Epithelial cell of proximal tubule (primary cell): ENCODE measurements around the gene VANGL1. TPM values are rescaled to one million over a fixed set of nuclear protein-coding genes. Genes with fewer than 3 reads are reported as not detected.

Experiments
- DNase-seq: peaks from one replicate; pipeline ENCODE4 v3.0.0-alpha.2; 2011; ENCODE audit warnings: low read depth
- H3K4me3 ChIP-seq: 2 replicates; pipeline ENCODE4 v1.5.1; 2011; ENCODE audit warnings: low read depth, mild to moderate bottlenecking, low read length
- total RNA-seq: library from RNA; depleted of rRNA; stranded (reverse); fragments of >200 nt; gene quantifications from 2 replicates; pipeline ENCODE4 v1.2.3, GENCODE V29; 2015
- TF ChIP-seq, protein P1 (sequence below): conservative IDR thresholded peaks from 2 replicates; pipeline ENCODE4 v1.5.1; 2012; ENCODE audit warnings: low read depth, mild to moderate bottlenecking, low read length

The VANGL1 gene
- total RNA-seq, 1 donor from 2014 or later, result 16.1 TPM

DNA sequence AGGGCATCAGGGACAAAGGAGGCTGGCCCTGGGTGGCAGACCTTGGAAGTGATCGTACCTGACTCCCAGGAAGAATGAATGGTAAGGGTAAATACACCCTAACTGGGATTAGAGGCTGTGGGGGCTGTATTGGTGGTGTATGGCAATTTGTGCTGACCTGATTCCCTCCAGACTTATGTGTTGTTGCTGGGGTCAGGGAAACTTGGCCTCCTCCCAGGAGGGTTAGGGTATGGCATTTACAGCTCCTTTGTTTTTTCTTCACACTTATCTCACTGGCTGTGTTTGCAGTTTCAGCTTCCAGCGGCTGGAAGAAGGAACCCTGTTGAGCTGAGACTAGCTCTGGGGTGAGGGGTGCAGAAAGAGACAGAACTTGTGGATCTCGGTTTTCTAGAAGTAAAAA, 8.2 kb downstream of the VANGL1 start:
- H3K4me3 ChIP-seq, result no peak overlapping the region
- TF ChIP-seq, protein P1, sequence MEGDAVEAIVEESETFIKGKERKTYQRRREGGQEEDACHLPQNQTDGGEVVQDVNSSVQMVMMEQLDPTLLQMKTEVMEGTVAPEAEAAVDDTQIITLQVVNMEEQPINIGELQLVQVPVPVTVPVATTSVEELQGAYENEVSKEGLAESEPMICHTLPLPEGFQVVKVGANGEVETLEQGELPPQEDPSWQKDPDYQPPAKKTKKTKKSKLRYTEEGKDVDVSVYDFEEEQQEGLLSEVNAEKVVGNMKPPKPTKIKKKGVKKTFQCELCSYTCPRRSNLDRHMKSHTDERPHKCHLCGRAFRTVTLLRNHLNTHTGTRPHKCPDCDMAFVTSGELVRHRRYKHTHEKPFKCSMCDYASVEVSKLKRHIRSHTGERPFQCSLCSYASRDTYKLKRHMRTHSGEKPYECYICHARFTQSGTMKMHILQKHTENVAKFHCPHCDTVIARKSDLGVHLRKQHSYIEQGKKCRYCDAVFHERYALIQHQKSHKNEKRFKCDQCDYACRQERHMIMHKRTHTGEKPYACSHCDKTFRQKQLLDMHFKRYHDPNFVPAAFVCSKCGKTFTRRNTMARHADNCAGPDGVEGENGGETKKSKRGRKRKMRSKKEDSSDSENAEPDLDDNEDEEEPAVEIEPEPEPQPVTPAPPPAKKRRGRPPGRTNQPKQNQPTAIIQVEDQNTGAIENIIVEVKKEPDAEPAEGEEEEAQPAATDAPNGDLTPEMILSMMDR, result no peak
- DNase-seq, result no peak

DNA sequence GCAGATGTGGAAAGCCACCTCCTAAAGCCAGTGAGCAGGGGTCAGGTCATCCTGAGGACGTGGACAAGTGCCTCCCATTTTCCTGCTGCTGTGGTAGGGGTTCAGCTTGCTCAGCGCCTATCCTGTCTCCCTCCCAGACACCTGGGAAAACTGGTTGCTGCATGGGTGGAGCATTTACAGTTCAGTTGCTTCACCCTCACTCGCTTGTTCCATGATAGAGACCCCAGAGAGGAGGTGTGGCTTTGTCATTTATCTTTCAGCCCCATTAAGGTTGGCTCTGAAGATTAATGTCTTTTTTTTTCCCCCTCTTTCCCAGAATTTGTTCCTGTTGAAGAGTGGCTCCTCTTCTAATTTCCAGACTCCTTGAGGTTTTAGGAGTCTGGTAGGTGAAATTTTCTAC, 9.2 kb downstream of the VANGL1 start:
- TF ChIP-seq, protein P1, result no peak
- DNase-seq, result no peak
- no peak overlapping the region for H3K4me3 ChIP-seq

DNA sequence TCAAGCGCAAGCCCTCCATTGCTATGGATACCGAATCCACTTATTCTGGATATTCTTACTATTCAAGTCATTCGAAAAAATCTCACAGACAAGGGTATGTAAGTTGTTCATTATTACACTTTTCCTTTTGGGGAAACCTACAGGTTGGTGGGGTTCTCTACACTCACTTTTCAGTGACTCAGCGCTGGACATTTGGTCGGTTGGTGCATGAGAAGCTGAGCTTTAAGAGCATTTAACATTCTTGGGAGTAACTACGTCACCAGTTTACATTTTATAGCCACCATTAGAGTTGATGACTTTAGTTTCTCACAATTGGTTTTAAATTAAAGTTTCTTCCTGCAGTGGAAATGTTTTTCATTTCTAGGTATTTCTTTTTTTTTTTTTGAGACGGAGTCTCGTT, 9.6 kb downstream of the VANGL1 start:
- DNase-seq, result no peak
- TF ChIP-seq, protein P1, result no peak
- no peak overlapping the region for H3K4me3 ChIP-seq

DNA sequence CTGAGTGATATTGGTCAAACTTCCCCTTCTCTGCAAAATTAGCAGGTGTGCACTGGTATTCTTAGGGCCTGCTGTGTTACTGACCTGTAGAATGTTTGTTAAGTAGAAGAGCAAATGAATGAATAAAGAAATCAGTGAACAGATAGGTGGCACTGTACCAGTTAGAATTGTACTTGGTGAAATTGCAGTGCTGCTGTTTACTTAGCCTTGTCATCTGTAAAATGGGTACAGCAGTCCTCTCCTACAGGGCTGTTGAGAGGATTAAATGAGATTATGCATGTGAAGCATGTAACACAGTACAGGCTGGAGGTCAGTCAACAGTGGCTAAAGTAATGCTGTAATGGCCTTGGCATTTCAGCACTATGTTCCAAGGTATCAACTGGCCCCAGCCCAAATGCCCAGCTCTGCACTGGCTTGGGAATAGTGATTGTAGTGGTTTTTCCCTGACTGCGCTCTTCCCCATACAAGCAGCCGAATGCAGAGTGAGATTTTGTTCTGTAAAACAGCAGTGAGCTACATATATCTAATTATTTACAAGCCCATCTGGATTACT, 10.5 kb downstream of the VANGL1 start:
- TF ChIP-seq, protein P1, result no peak
- H3K4me3 ChIP-seq, result no peak overlapping the region
- DNase-seq, result no peak

DNA sequence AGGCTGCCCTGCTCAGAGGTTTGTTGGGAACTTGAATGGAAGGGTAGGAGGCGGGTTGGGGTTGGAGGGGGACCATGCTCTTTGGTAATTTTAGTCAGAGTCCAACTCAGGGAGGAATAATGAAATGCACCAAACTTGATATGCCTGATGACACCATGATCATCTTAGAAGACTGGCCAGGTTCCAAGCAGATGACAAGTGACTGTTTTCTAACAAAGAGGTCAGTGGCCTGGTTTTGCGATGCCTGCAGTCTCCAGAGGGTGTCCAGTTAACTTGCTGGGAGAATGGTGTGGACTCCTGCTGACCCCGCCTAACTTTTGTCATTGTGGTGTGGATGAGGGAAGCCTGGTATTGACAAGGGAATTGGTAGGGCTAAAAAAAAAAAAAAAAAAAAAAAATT, 12.4 kb downstream of the VANGL1 start:
- TF ChIP-seq, protein P1, result no peak
- DNase-seq, result no peak
- no peak overlapping the region for H3K4me3 ChIP-seq

DNA sequence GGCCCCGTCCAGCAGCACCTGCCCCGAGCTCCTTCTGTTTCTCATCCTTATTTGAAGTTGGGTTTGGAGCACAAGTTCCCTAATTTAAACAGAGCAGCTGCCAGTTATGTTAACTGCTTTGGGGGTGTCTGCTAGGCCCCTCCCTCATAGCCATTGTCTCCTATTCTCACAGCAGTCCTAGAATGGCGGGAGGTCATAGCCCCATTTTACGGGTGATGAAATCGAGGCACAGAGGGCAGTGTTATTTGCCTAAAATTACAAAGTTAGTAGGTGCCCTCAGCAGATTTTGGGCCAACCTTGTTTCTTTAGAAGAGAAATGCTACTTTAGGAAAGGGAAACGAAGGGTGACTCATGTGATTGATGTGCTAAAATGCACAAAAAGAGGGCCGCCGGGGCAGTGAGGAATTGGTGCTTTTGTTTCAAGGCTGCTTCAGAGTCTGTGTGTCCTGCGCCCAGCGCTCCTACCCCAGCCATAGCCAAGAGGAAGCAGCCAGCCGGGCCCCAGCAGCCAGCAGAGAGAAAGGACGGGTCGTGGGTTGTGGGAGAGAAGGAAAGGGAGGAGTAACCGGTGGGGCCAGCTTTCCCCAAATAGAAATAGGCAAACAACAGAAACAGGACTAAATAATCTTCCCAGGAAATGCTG, 13.0 kb downstream of the VANGL1 start:
- no peak overlapping the region for H3K4me3 ChIP-seq
- TF ChIP-seq, protein P1, result no peak
- DNase-seq, result no peak

DNA sequence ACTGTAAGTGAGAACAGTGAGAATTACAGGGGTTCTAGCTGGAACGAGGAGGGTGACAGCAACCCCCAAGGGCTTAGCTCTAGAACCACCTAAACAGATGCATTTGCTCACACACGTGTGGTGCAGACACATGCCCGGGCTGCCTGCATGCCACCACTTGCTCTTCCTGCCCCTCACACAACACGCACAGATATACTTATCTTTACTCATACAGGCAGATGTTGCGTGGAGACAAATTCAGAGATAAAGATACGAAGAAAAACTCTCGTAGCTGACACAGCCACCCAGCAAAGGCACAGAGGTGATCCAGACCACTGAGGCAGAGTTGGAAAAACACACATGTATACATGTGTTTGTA, 13.5 kb downstream of the VANGL1 start:
- H3K4me3 ChIP-seq, result no peak overlapping the region
- no peak for DNase-seq

More for the DNA sequence above, 13.5 kb downstream of the VANGL1 start:
- TF ChIP-seq, protein P1, result no peak
